Suprapubic skin (tissue), 4 donors: ENCODE results near the gene RBL1. TPM values are rescaled to one million over a fixed set of nuclear protein-coding genes. Genes with fewer than 3 reads are reported as not detected.

Experiments
- DNase-seq, 2 donors: peaks; one replicate each; pipeline ENCODE4 v3.0.0-alpha.2; 2019; ENCODE audit warnings: low spot score in 2 of 2
- H3K27ac ChIP-seq: fragments of 200-600 bp; sonication (generic); one replicate; pipeline ENCODE4 v1.5.1; 2019
- H3K27me3 ChIP-seq: fragments of 200-600 bp; sonication (generic); one replicate; pipeline ENCODE4 v1.5.1; 2019
- H3K36me3 ChIP-seq: fragments of 200-600 bp; sonication (generic); one replicate; pipeline ENCODE4 v1.5.1; 2019
- H3K4me1 ChIP-seq: fragments of 200-600 bp; sonication (generic); one replicate; pipeline ENCODE4 v1.5.1; 2019
- H3K4me3 ChIP-seq: fragments of 200-600 bp; sonication (generic); one replicate; pipeline ENCODE4 v1.5.1; 2019; ENCODE audit warnings: mild to moderate bottlenecking
- H3K9me3 ChIP-seq: fragments of 200-600 bp; sonication (generic); one replicate; pipeline ENCODE4 v1.5.1; 2019
- CTCF ChIP-seq, 2 donors: fragments of 200-600 bp in 1 of 2; fragments of 450-650 bp in 1 of 2; sonication (generic) in 1 of 2; IDR thresholded peaks; one replicate each; pipeline ENCODE4 v1.5.1; 2016 to 2019; ENCODE audit warnings: antibody characterized with exemption in 2 of 2, mild to moderate bottlenecking in 1 of 2, moderate library complexity in 1 of 2
- EP300 ChIP-seq: sonication (generic); formaldehyde crosslinking; IDR thresholded peaks from one replicate; pipeline ENCODE4 v1.6.1; 2017; ENCODE audit warnings: antibody characterized with exemption
- POLR2A ChIP-seq, 2 donors: fragments of 450-650 bp; IDR thresholded peaks; one replicate each; pipeline ENCODE4 v1.6.1; 2017; ENCODE audit warnings: antibody characterized with exemption in 2 of 2, mild to moderate bottlenecking in 2 of 2, moderate library complexity in 2 of 2
- POLR2AphosphoS5 ChIP-seq, 3 donors: sonication (generic); formaldehyde crosslinking; IDR thresholded peaks; one replicate each; pipeline ENCODE4 v1.6.1; 2017; ENCODE audit warnings: antibody characterized with exemption in 3 of 3
- WGBS: methylation state at CpG from one replicate; pipeline ENCODE4 v1.1.5; 2018; 5-methylcytosine and 5-hydroxymethylcytosine counted together
- total RNA-seq, 4 donors: library from RNA; depleted of rRNA; stranded (reverse); fragments of >200 nt; gene quantifications; one replicate each; pipeline ENCODE4 v1.1.0, GENCODE V29; 2016

The RBL1 gene
- total RNA-seq: 10 to 100 TPM in 1 of 4 donors, 1 to 10 TPM in 3; 7.5 to 11.5 (median 8.9) TPM

GRCh38 chr20:37095599-37096414 lies at the start of gene RBL1:
Gene RBL1 (minus strand): TSS chr20:37095997. CDS start chr20:37095928, 69 bp downstream.
- Histone ChIP-seq H3K36me3 (no peaks in the 10 kb centered on the region), H3K4me1 (peaks cover 10% of the 10 kb centered on the region), H3K9me3 (no peaks in the 10 kb centered on the region), H3K27me3 (no peaks in the 10 kb centered on the region), H3K4me3 (peak within 1 kb of the TSS; percentile 84), H3K27ac (peak within 1 kb of the TSS; percentile 20)
- TF ChIP-seq POLR2AphosphoS5 (IDR thresholded peaks at IDR 0.05) (peak in 2 of 3 donors; percentile 43 to 91), POLR2A (IDR thresholded peaks at IDR 0.05) (no peak), CTCF (IDR thresholded peaks at IDR 0.05) (peak in 1 of 2 donors; percentile 8)
- DNase-seq: peak; percentile 85 to 89
- WGBS: 0% methylated on average over 13 of the region's 58 CpGs

- DNase-seq: no peak
- H3K27ac ChIP-seq: no peak overlapping the region
- no peaks in the 10 kb centered on the region for H3K9me3 ChIP-seq
- H3K27me3 ChIP-seq: no peaks in the 10 kb centered on the region
- no peaks in the 10 kb centered on the region for H3K4me1 ChIP-seq
- no peaks in the 10 kb centered on the region for H3K36me3 ChIP-seq
- WGBS: 89% methylated on average over 7 of the region's 8 CpGs
- TF ChIP-seq POLR2AphosphoS5 (IDR thresholded peaks at IDR 0.05) (no peak), CTCF (IDR thresholded peaks at IDR 0.05) (no peak), POLR2A (IDR thresholded peaks at IDR 0.05) (no peak), EP300 (no peak)
- H3K4me3 ChIP-seq: no peak overlapping the region
These were observed 49.1 kb upstream of the RBL1 start for GRCh38 chr20:37144856-37145404.

- no peak overlapping the region for H3K27ac ChIP-seq
- TF ChIP-seq EP300 (no peak), CTCF (IDR thresholded peaks at IDR 0.05) (no peak), POLR2A (IDR thresholded peaks at IDR 0.05) (no peak), POLR2AphosphoS5 (IDR thresholded peaks at IDR 0.05) (no peak)
- WGBS: 86% methylated on average over 3 of the region's 3 CpGs
These were observed 46.9 kb upstream of the RBL1 start for GRCh38 chr20:37142708-37143107.

GRCh38 chr20:37137547-37137946 lies 41.8 kb upstream of the RBL1 start:
- WGBS: 94% methylated on average over 4 of the region's 4 CpGs
- H3K9me3 ChIP-seq: no peaks in the 10 kb centered on the region
- H3K27me3 ChIP-seq: no peaks in the 10 kb centered on the region
- no peaks in the 10 kb centered on the region for H3K4me1 ChIP-seq
- no peak for DNase-seq
- no peak overlapping the region for H3K27ac ChIP-seq
- TF ChIP-seq POLR2A (IDR thresholded peaks at IDR 0.05) (no peak), POLR2AphosphoS5 (IDR thresholded peaks at IDR 0.05) (no peak), CTCF (IDR thresholded peaks at IDR 0.05) (no peak), EP300 (no peak)
- H3K4me3 ChIP-seq: no peak overlapping the region
- H3K36me3 ChIP-seq: no peaks in the 10 kb centered on the region

More at GRCh38 chr20:37142708-37143107, 46.9 kb upstream of the RBL1 start:
- Histone ChIP-seq H3K9me3 (no peaks in the 10 kb centered on the region), H3K4me1 (no peaks in the 10 kb centered on the region), H3K27me3 (no peaks in the 10 kb centered on the region), H3K4me3 (no peak overlapping the region), H3K36me3 (no peaks in the 10 kb centered on the region)
- no peak for DNase-seq

GRCh38 chr20:37133952-37134351 lies 38.2 kb upstream of the RBL1 start:
- no peak for DNase-seq
- no peaks in the 10 kb centered on the region for H3K27me3 ChIP-seq
- H3K27ac ChIP-seq: no peak overlapping the region
- no peaks in the 10 kb centered on the region for H3K36me3 ChIP-seq
- no peak for TF ChIP-seq POLR2AphosphoS5 (IDR thresholded peaks at IDR 0.05)
- WGBS: 93% methylated on average over 2 of the region's 2 CpGs
- no peak overlapping the region for H3K4me3 ChIP-seq
- no peaks in the 10 kb centered on the region for H3K4me1 ChIP-seq
- no peaks in the 10 kb centered on the region for H3K9me3 ChIP-seq
